CD4-positive, alpha-beta T cell (primary cell): ENCODE data around the gene PRKCH. TPM values are rescaled to one million over a fixed set of nuclear protein-coding genes. Genes with fewer than 3 reads are reported as not detected.

Experiments
- ATAC-seq: fragments of 200-7000 bp; cut with Tn5 transposase; one replicate; pipeline ENCODE4 v1.10.0; 2022; ENCODE audit warnings: mild to moderate bottlenecking; ENCODE audit not compliant: poor library complexity
- CTCF ChIA-PET: fragments of 350-600 bp; sonication (Branson Sonifier 250); formaldehyde crosslinking; loops from one replicate; lab custom pipeline; 2021; ENCODE audit warnings: antibody characterized with exemption, inconsistent platforms; lab: Charles Lee
- POLR2A ChIA-PET: fragments of 350-600 bp; sonication (Branson Sonifier 250); formaldehyde crosslinking; loops from one replicate; lab custom pipeline; 2021; ENCODE audit warnings: antibody characterized with exemption, inconsistent platforms; lab: Charles Lee
- DNase-seq, 14 experiments: peaks; one replicate each; pipeline ENCODE4 v3.0.0-alpha.2; 2013 to 2020; ENCODE audit warnings: mixed read lengths in 2 of 14
- H3K27ac ChIP-seq, 2 donors: one replicate each; pipeline versions ENCODE4 v1.5.1 to v1.7.0; 2013; ENCODE audit warnings: low read length in 2 of 2, low read depth in 1 of 2, mild to moderate bottlenecking in 1 of 2
- H3K27me3 ChIP-seq, 2 experiments: 1 replicate in 1 of 2; 2 replicates in 1 of 2; pipeline versions ENCODE4 v1.6.1 to v1.7.0; 2013; ENCODE audit warnings: low read length in 2 of 2, control low read depth in 1 of 2, mild to moderate bottlenecking in 1 of 2, moderate library complexity in 1 of 2; ENCODE audit not compliant: insufficient read depth in 2 of 2, control insufficient read depth in 1 of 2
- H3K36me3 ChIP-seq: one replicate; pipeline ENCODE4 v1.6.1; 2013; ENCODE audit warnings: low read length, control low read depth; ENCODE audit not compliant: insufficient read depth
- H3K4me1 ChIP-seq: one replicate; pipeline ENCODE4 v1.6.1; 2013; ENCODE audit warnings: low read length, control low read depth; ENCODE audit not compliant: insufficient read depth
- H3K4me3 ChIP-seq: one replicate; pipeline ENCODE4 v1.5.1; 2013; ENCODE audit warnings: mild to moderate bottlenecking, low read length, moderate library complexity
- H3K9me3 ChIP-seq, 2 experiments: 1 replicate in 1 of 2; 2 replicates in 1 of 2; pipeline versions ENCODE4 v1.6.1 to v1.7.0; 2013; ENCODE audit warnings: low read length in 2 of 2, mild to moderate bottlenecking in 2 of 2, control low read depth in 1 of 2, moderate library complexity in 1 of 2; ENCODE audit not compliant: control insufficient read depth in 1 of 2, insufficient read depth in 1 of 2
- H3K27ac Mint-ChIP-seq: one replicate; pipeline ENCODE4 v1.8.0; 2020; ENCODE audit warnings: mixed read lengths
- H3K27me3 Mint-ChIP-seq: one replicate; pipeline ENCODE4 v1.8.0; 2021; ENCODE audit warnings: mixed read lengths
- H3K36me3 Mint-ChIP-seq: one replicate; pipeline ENCODE4 v1.8.0; 2021; ENCODE audit warnings: low read depth, mixed read lengths
- H3K4me1 Mint-ChIP-seq: one replicate; pipeline ENCODE4 v1.8.0; 2021; ENCODE audit warnings: low read depth, mixed read lengths
- H3K4me3 Mint-ChIP-seq: one replicate; pipeline ENCODE4 v1.8.0; 2020; ENCODE audit warnings: mild to moderate bottlenecking, mixed read lengths
- H3K9me3 Mint-ChIP-seq: one replicate; pipeline ENCODE4 v1.8.0; 2020; ENCODE audit warnings: mixed read lengths
- CTCF ChIP-seq: fragments of 200-600 bp; IDR thresholded peaks from one replicate; pipeline ENCODE4 v1.8.0; 2022; ENCODE audit warnings: antibody characterized with exemption, mild to moderate bottlenecking
- intact Hi-C, 2 experiments: fragments of 100-400 bp; cut with DNase I in 1 of 2; cut with micrococcal nuclease in 1 of 2; formaldehyde crosslinking; loops; one replicate each; pipeline versions ENCODE4 v1.15.1 to v1.9.0; 2023 to 2025; cut with DNase I, micrococcal nuclease
- total RNA-seq, 174 experiments: library from RNA in 2 of 174; stranded (reverse) in 2 of 174; gene quantifications; one replicate each; pipeline ENCODE4 v1.2.3 and lab custom pipeline; 2021 to 2026

Gene PRKCH
- total RNA-seq, 2 experiments from 2014 or later, result 378 to 385 TPM

GRCh38 chr14:61475316-61475715 lies 153.9 kb downstream of the PRKCH start:
- ChIA-PET POLR2A (interaction anchor here (0.7 to 13.5 kb wide), 11 partner anchors 16 to 287 kb away, joined by 3 to 124 read pairs (median 9); partner anchors contain the start of genes HIF1A, SNAPC1 and TMEM30B), CTCF (interaction anchor here (1.2 to 2.1 kb wide), 4 partner anchors 17 to 36 kb away, joined by 4 to 6 read pairs (median 4); no protein-coding TSS in a partner anchor)
- no peak for ATAC-seq
- peak; percentile 71 for TF ChIP-seq CTCF
- Mint-ChIP-seq H3K27ac (peak overlapping the region; percentile 84), H3K36me3 (peaks cover 74% of the 10 kb centered on the region), H3K4me1 (peaks cover 96% of the 10 kb centered on the region), H3K27me3 (no peaks in the 10 kb centered on the region), H3K9me3 (peaks cover 2% of the 10 kb centered on the region), H3K4me3 (peak overlapping the region; percentile 5)
- Histone ChIP-seq H3K9me3 (no peaks in the 10 kb centered on the region), H3K4me1 (peaks cover 86% of the 10 kb centered on the region), H3K27ac (peak overlapping the region; percentile 95 to 97), H3K27me3 (no peaks in the 10 kb centered on the region), H3K4me3 (no peak overlapping the region), H3K36me3 (peaks cover 27% of the 10 kb centered on the region)
- peak in 3 of 14 experiments; percentile 71 to 80 (median 76) for DNase-seq
- intact Hi-C loops, result loop anchor here in 1 of 2 experiments (5.0 kb wide), 2 partner anchors 97 to 197 kb away; no protein-coding TSS in a partner anchor

- H3K27me3 Mint-ChIP-seq, result no peaks in the 10 kb centered on the region
- H3K36me3 ChIP-seq, result peaks cover 23% of the 10 kb centered on the region
- peaks cover 96% of the 10 kb centered on the region for H3K4me1 Mint-ChIP-seq
- ATAC-seq (peak; percentile 15), DNase-seq (no peak)
- TF ChIP-seq CTCF, result no peak
- intact Hi-C loops, result loop anchor here in 1 of 2 experiments (1.0 to 5.0 kb wide), 4 partner anchors 27 to 219 kb away; partner anchors contain the start of gene HIF1A
- peaks cover 2% of the 10 kb centered on the region for H3K9me3 Mint-ChIP-seq
- H3K27me3 ChIP-seq, result no peaks in the 10 kb centered on the region
- H3K4me1 ChIP-seq, result peaks cover 86% of the 10 kb centered on the region
- ChIA-PET CTCF (interaction anchor here (1.2 to 2.1 kb wide), 6 partner anchors 14 to 35 kb away, joined by 4 to 7 read pairs (median 5); no protein-coding TSS in a partner anchor), POLR2A (interaction anchor here (0.7 to 13.5 kb wide), 26 partner anchors 10 to 286 kb away, joined by 3 to 124 read pairs (median 6); partner anchors contain the start of genes HIF1A, PRKCH, SNAPC1 and TMEM30B)
- H3K27ac ChIP-seq, result peak overlapping the region; percentile 95 to 97
- peak overlapping the region; percentile 11 for H3K4me3 ChIP-seq
- no peaks in the 10 kb centered on the region for H3K9me3 ChIP-seq
- peaks cover 74% of the 10 kb centered on the region for H3K36me3 Mint-ChIP-seq
- H3K4me3 Mint-ChIP-seq, result peak overlapping the region; percentile 31
- H3K27ac Mint-ChIP-seq, result peak overlapping the region; percentile 84
Measured at GRCh38 chr14:61476105-61476753, 154.8 kb downstream of the PRKCH start.

- Mint-ChIP-seq H3K4me3 (peak overlapping the region; percentile 31), H3K27ac (peak overlapping the region; percentile 84), H3K4me1 (peaks cover 95% of the 10 kb centered on the region), H3K27me3 (no peaks in the 10 kb centered on the region), H3K36me3 (peaks cover 74% of the 10 kb centered on the region), H3K9me3 (peaks cover 2% of the 10 kb centered on the region)
- peaks cover 81% of the 10 kb centered on the region for H3K4me1 ChIP-seq
- intact Hi-C loops, result loop anchor here in 1 of 2 experiments (1.0 to 5.0 kb wide), 5 partner anchors 16 to 218 kb away; partner anchors contain the start of gene HIF1A
- H3K9me3 ChIP-seq, result no peaks in the 10 kb centered on the region
- POLR2A ChIA-PET, result interaction anchor here (0.6 to 13.5 kb wide), 27 partner anchors 7 to 322 kb away, joined by 3 to 124 read pairs (median 6); partner anchors contain the start of genes HIF1A, PRKCH, SNAPC1 and TMEM30B
- peaks cover 28% of the 10 kb centered on the region for H3K36me3 ChIP-seq
- TF ChIP-seq CTCF, result no peak
- DNase-seq, result peak in 12 of 14 experiments; percentile 18 to 96 (median 58)
- H3K4me3 ChIP-seq, result peak overlapping the region; percentile 19
- ATAC-seq, result peak; percentile 71
- CTCF ChIA-PET, result interaction anchor here (1.2 to 2.4 kb wide), 7 partner anchors 13 to 35 kb away, joined by 3 to 7 read pairs (median 6); no protein-coding TSS in a partner anchor
- H3K27ac ChIP-seq, result peak overlapping the region; percentile 95 to 97
- no peaks in the 10 kb centered on the region for H3K27me3 ChIP-seq
Measured at GRCh38 chr14:61476754-61477410, 155.5 kb downstream of the PRKCH start.
